ENCODE data around the gene CCDC51. TPM values are rescaled to one million over a fixed set of nuclear protein-coding genes. Genes with fewer than 3 reads are reported as not detected.

Gene CCDC51
- total RNA-seq, 4 donors from 2014 or later, result 2.6 to 11.1 (median 7.8) TPM

DNA sequence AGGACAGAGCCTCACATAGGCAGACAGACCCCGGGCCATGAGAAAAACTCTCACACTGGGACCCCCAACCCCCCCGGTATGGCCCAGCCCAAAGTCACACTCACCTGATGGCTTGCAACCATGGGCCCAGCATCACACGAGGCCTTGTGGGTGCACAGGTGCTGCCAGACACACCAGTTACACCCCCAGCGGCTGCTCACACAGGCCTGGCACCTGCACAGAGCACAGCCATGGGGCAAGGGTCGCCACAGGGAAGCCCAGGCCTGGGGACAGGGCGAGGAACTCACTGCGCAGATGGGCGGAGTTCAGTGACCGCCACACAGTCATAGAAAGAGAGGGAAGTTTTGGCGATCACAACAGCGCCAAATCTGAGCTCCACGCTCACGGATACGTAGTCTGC lies 19.4 kb downstream of the CCDC51 start:
- Histone ChIP-seq H3K27me3 (no peaks in the 10 kb centered on the region), H3K4me1 (peaks cover 0 to 19% of the 10 kb centered on the region in 2 donors), H3K9me3 (no peaks in the 10 kb centered on the region), H3K36me3 (no peaks in the 10 kb centered on the region), H3K4me3 (no peak overlapping the region), H3K27ac (no peak overlapping the region)
- intact Hi-C loops (cut with DNase I; ENCODE audit: low total_unique reads), result no loop called here
- TF ChIP-seq, protein P1, sequence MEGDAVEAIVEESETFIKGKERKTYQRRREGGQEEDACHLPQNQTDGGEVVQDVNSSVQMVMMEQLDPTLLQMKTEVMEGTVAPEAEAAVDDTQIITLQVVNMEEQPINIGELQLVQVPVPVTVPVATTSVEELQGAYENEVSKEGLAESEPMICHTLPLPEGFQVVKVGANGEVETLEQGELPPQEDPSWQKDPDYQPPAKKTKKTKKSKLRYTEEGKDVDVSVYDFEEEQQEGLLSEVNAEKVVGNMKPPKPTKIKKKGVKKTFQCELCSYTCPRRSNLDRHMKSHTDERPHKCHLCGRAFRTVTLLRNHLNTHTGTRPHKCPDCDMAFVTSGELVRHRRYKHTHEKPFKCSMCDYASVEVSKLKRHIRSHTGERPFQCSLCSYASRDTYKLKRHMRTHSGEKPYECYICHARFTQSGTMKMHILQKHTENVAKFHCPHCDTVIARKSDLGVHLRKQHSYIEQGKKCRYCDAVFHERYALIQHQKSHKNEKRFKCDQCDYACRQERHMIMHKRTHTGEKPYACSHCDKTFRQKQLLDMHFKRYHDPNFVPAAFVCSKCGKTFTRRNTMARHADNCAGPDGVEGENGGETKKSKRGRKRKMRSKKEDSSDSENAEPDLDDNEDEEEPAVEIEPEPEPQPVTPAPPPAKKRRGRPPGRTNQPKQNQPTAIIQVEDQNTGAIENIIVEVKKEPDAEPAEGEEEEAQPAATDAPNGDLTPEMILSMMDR (IDR thresholded peaks at IDR 0.05), result no peak
- no peak for TF ChIP-seq POLR2A (IDR thresholded peaks at IDR 0.05)
- DNase-seq, result no peak

DNA sequence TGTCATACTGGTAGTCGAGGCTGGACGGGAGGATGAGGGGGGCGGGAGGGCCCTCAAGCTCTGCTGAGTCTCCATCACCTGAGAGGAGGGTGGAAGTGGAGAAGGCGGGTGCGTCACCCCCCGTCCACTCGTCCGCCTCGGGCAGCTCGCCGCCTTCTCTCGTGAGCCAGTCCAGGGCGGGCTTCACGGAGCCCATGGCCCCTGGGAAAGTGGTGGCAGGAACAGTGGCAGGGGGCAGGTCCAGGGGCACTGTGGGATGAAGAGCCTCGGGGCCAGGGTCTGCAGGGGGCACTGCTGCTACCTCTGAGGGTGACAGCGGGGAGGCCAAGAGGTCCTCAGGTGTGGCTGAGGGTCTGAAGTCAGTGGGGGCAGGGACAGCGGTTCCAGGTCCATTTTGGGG lies 20.3 kb downstream of the CCDC51 start:
- intact Hi-C loops (cut with DNase I; ENCODE audit: low total_unique reads), result no loop called here
- TF ChIP-seq POLR2A (IDR thresholded peaks at IDR 0.05), result no peak
- TF ChIP-seq, protein P1 (IDR thresholded peaks at IDR 0.05), result no peak
- H3K9me3 ChIP-seq, result no peaks in the 10 kb centered on the region

DNA sequence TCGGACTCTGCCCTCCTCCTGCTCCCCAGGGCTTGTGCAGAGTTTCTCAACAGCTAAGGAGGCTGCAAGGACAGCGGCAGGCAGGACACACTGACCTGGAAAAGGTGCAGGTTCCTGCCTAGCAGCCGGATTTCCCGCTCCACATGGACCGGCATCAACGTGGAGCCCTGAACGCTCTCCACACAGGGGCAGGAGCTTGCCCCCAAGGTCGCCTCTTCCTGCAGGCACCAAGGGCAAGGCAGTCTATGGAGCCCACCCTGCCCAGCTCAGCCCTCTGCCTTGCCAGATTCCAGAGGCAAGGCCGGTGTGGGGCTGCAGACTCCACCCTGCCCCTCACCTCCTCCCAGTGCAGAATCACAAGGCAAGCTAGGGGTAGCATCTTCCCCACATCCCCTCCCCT lies 20.8 kb downstream of the CCDC51 start:
- Histone ChIP-seq H3K4me1 (peaks cover 0 to 8% of the 10 kb centered on the region in 2 donors), H3K27me3 (no peaks in the 10 kb centered on the region), H3K9me3 (no peaks in the 10 kb centered on the region), H3K27ac (no peak overlapping the region), H3K36me3 (no peaks in the 10 kb centered on the region), H3K4me3 (no peak overlapping the region)
- DNase-seq, result no peak
- no peak for TF ChIP-seq POLR2A (IDR thresholded peaks at IDR 0.05)
- TF ChIP-seq, protein P1 (IDR thresholded peaks at IDR 0.05), result no peak
- intact Hi-C loops (cut with DNase I; ENCODE audit: low total_unique reads), result no loop called here

More for the DNA sequence above, 20.3 kb downstream of the CCDC51 start:
- Histone ChIP-seq H3K4me3 (no peak overlapping the region), H3K36me3 (no peaks in the 10 kb centered on the region), H3K27me3 (no peaks in the 10 kb centered on the region), H3K4me1 (peaks cover 0 to 11% of the 10 kb centered on the region in 2 donors), H3K27ac (no peak overlapping the region)
- DNase-seq, result no peak

DNA sequence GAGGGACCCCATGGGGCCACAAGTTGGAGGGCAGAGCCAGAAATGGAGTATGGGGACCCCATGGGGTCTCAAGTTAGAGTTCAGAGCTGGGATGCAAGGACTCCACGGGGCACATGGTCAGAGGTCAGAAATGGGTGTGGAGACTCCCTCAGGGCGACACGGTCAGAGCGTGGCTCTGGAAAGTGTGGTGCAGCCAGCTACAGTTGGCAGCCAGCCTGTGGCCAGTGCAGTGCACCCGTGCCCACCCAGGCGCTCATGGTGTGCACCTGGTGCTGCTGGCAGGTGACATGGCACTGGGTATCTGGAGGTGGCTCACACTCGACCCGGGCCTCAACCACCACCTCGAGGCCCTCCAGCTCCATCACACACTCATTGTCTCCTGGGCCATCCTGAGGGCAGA lies 21.3 kb downstream of the CCDC51 start:
- DNase-seq, result no peak
- Histone ChIP-seq H3K4me3 (no peak overlapping the region), H3K9me3 (no peaks in the 10 kb centered on the region), H3K27me3 (no peaks in the 10 kb centered on the region), H3K27ac (no peak overlapping the region), H3K36me3 (no peaks in the 10 kb centered on the region), H3K4me1 (peaks cover 0 to 3% of the 10 kb centered on the region in 2 donors)
- TF ChIP-seq, protein P1 (IDR thresholded peaks at IDR 0.05), result no peak
- TF ChIP-seq POLR2A (IDR thresholded peaks at IDR 0.05), result no peak
- intact Hi-C loops (cut with DNase I; ENCODE audit: low total_unique reads), result no loop called here

DNA sequence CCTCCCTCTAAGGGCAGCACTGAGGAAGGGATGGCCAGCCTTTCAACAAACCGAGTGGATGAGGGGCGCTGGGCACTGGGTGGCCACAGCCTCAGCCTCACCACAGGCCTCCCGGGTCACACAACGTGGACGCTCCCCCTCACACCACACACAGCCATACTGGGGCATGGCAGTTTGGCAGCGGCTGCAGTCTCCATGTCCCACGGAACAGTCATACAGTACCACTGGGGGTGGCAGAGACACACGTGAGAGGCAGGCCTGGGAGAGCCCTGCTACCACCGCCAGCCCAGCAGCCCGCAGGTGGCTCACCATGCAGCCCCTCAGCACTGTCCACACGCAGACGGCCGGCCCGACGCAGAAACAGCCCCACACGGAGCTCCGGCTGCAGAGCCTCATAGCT lies 21.8 kb downstream of the CCDC51 start:
- Histone ChIP-seq H3K36me3 (no peaks in the 10 kb centered on the region), H3K9me3 (no peaks in the 10 kb centered on the region), H3K4me1 (no peaks in the 10 kb centered on the region), H3K4me3 (no peak overlapping the region), H3K27ac (no peak overlapping the region), H3K27me3 (no peaks in the 10 kb centered on the region)
- TF ChIP-seq, protein P1 (IDR thresholded peaks at IDR 0.05), result no peak
- TF ChIP-seq POLR2A (IDR thresholded peaks at IDR 0.05), result no peak
- DNase-seq, result no peak
- intact Hi-C loops (cut with DNase I; ENCODE audit: low total_unique reads), result no loop called here

Measured in uterus (tissue), 4 donors.